ENCODE results near the gene ADAM22.
A peak's percentile ranks its signal among the peaks of the same experiment; 100 is the strongest.

The ADAM22 gene

DNA sequence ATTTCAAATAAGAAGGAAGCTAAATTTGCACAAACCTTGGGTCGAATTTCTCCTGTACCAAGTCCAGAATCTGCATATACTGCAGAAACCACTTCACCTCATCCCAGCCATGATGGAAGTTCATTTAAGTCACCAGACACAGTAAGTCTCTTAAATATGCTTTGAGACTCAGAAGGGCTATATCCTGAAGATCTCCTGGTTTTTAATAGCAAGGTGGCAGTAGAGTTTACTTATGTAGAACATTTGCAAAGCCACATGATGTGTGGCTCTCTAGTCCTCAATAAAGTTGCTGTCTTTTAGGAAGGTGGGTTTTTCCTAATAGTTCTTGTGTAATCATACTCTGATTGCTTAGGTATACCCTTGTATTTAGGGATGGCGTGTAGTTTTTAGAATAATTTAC lies 49.0 kb upstream of the ADAM22 start:
- Histone ChIP-seq H3K36me3 (ENCODE audit: control insufficient read depth in 2 of 2, insufficient read depth in 1 of 2, low read length in 2 of 2) (peaks cover 56 to 60% of the 10 kb centered on the region in 2 experiments), H3K4me3 (ENCODE audit: low read depth, low read length) (no peak overlapping the region), H3K27ac (ENCODE audit: extremely low read depth, low read depth, low read length) (0 out of 2 replicates have a peak overlapping the region, but pooled peaks have one; percentile 10), H3K9me3 (ENCODE audit: control insufficient read depth, insufficient read depth, low read depth, low read length) (no peaks in the 10 kb centered on the region), H3K4me1 (ENCODE audit: control insufficient read depth, insufficient read depth, low read length) (no peaks in the 10 kb centered on the region)
- POLR2A ChIA-PET: no interaction called here
- CTCF ChIA-PET: no interaction called here
- TF ChIP-seq, protein P1, sequence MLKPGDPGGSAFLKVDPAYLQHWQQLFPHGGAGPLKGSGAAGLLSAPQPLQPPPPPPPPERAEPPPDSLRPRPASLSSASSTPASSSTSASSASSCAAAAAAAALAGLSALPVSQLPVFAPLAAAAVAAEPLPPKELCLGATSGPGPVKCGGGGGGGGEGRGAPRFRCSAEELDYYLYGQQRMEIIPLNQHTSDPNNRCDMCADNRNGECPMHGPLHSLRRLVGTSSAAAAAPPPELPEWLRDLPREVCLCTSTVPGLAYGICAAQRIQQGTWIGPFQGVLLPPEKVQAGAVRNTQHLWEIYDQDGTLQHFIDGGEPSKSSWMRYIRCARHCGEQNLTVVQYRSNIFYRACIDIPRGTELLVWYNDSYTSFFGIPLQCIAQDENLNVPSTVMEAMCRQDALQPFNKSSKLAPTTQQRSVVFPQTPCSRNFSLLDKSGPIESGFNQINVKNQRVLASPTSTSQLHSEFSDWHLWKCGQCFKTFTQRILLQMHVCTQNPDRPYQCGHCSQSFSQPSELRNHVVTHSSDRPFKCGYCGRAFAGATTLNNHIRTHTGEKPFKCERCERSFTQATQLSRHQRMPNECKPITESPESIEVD (tag by site-specific recombination; IDR thresholded peaks at IDR 0.05): no peak
- TF ChIP-seq ZNF701 (tag by site-specific recombination; IDR thresholded peaks at IDR 0.05) (no peak), KLF7 (tag by site-specific recombination; IDR thresholded peaks at IDR 0.05; ENCODE audit: borderline replicate concordance) (no peak), ZNF239 (tag by site-specific recombination; IDR thresholded peaks at IDR 0.05) (no peak), ZNF266 (tag by site-specific recombination; IDR thresholded peaks at IDR 0.05; ENCODE audit: low read depth) (no peak), ZNF561 (tag by site-specific recombination; IDR thresholded peaks at IDR 0.05; ENCODE audit: borderline replicate concordance) (no peak), ZNF747 (tag by site-specific recombination; IDR thresholded peaks at IDR 0.05) (no peak), ZBTB21 (tag by site-specific recombination; IDR thresholded peaks at IDR 0.05) (no peak), TCF7L2 (IDR thresholded peaks at IDR 0.05; ENCODE audit: borderline replicate concordance, low read depth, low read length) (no peak), ZNF248 (tag by site-specific recombination; IDR thresholded peaks at IDR 0.05) (no peak), REPIN1 (tag by site-specific recombination; IDR thresholded peaks at IDR 0.05; ENCODE audit: low read depth) (no peak), OVOL3 (tag by site-specific recombination; IDR thresholded peaks at IDR 0.05) (no peak), ZNF23 (tag by site-specific recombination; IDR thresholded peaks at IDR 0.05; ENCODE audit: borderline replicate concordance) (no peak), ZNF529 (tag by site-specific recombination; IDR thresholded peaks at IDR 0.05; ENCODE audit: insufficient replicate concordance) (no peak)
- TF ChIP-seq, protein P2, sequence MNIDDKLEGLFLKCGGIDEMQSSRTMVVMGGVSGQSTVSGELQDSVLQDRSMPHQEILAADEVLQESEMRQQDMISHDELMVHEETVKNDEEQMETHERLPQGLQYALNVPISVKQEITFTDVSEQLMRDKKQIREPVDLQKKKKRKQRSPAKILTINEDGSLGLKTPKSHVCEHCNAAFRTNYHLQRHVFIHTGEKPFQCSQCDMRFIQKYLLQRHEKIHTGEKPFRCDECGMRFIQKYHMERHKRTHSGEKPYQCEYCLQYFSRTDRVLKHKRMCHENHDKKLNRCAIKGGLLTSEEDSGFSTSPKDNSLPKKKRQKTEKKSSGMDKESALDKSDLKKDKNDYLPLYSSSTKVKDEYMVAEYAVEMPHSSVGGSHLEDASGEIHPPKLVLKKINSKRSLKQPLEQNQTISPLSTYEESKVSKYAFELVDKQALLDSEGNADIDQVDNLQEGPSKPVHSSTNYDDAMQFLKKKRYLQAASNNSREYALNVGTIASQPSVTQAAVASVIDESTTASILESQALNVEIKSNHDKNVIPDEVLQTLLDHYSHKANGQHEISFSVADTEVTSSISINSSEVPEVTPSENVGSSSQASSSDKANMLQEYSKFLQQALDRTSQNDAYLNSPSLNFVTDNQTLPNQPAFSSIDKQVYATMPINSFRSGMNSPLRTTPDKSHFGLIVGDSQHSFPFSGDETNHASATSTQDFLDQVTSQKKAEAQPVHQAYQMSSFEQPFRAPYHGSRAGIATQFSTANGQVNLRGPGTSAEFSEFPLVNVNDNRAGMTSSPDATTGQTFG (tag by site-specific recombination; IDR thresholded peaks at IDR 0.05; ENCODE audit: borderline replicate concordance): no peak
- TF ChIP-seq, protein P3, sequence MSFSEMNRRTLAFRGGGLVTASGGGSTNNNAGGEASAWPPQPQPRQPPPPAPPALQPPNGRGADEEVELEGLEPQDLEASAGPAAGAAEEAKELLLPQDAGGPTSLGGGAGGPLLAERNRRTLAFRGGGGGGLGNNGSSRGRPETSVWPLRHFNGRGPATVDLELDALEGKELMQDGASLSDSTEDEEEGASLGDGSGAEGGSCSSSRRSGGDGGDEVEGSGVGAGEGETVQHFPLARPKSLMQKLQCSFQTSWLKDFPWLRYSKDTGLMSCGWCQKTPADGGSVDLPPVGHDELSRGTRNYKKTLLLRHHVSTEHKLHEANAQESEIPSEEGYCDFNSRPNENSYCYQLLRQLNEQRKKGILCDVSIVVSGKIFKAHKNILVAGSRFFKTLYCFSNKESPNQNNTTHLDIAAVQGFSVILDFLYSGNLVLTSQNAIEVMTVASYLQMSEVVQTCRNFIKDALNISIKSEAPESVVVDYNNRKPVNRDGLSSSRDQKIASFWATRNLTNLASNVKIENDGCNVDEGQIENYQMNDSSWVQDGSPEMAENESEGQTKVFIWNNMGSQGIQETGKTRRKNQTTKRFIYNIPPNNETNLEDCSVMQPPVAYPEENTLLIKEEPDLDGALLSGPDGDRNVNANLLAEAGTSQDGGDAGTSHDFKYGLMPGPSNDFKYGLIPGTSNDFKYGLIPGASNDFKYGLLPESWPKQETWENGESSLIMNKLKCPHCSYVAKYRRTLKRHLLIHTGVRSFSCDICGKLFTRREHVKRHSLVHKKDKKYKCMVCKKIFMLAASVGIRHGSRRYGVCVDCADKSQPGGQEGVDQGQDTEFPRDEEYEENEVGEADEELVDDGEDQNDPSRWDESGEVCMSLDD (tag by site-specific recombination; IDR thresholded peaks at IDR 0.05): no peak
- TF ChIP-seq, protein P4, sequence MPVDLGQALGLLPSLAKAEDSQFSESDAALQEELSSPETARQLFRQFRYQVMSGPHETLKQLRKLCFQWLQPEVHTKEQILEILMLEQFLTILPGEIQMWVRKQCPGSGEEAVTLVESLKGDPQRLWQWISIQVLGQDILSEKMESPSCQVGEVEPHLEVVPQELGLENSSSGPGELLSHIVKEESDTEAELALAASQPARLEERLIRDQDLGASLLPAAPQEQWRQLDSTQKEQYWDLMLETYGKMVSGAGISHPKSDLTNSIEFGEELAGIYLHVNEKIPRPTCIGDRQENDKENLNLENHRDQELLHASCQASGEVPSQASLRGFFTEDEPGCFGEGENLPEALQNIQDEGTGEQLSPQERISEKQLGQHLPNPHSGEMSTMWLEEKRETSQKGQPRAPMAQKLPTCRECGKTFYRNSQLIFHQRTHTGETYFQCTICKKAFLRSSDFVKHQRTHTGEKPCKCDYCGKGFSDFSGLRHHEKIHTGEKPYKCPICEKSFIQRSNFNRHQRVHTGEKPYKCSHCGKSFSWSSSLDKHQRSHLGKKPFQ (tag by site-specific recombination; IDR thresholded peaks at IDR 0.05): no peak

DNA sequence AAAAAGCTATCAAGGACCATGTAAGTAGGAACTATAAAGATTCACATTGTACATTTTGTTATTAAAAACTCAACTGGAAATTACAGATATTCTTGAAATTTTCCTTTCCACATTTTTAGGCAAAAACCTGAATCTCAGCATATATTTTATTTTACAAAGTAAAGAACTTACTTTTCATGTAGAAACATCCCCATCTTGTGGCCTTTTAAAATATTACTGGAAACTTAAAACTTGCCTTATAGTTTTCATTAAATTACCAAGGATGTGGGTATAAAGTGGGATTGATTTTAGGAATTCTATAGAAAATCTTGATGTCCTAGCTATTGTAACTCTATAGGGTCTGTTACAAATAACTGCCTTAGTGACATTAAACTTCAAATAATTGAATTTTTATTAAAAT lies 47.2 kb upstream of the ADAM22 start:
- TF ChIP-seq ZBTB1 (tag by site-specific recombination; IDR thresholded peaks at IDR 0.05): no peak
- peak; percentile 58 for TF ChIP-seq ZNF654 (tag by site-specific recombination; IDR thresholded peaks at IDR 0.05; ENCODE audit: low read depth)
- Histone ChIP-seq H3K4me1 (ENCODE audit: control insufficient read depth, insufficient read depth, low read length) (no peaks in the 10 kb centered on the region), H3K9me3 (ENCODE audit: control insufficient read depth, insufficient read depth, low read depth, low read length) (no peaks in the 10 kb centered on the region), H3K4me3 (ENCODE audit: low read depth, low read length) (no peak overlapping the region), H3K36me3 (ENCODE audit: control insufficient read depth in 2 of 2, insufficient read depth in 1 of 2, low read length in 2 of 2) (peaks cover 51 to 63% of the 10 kb centered on the region in 2 experiments), H3K27ac (ENCODE audit: extremely low read depth, low read depth, low read length) (no peak overlapping the region)
- CTCF ChIA-PET: interaction anchor here (0.6 to 3.4 kb wide), 16 partner anchors 15 to 1140 kb away, joined by 3 to 25 read pairs (median 3); no protein-coding TSS in a partner anchor
- POLR2A ChIA-PET: no interaction called here

Measured in HEK293 (cell line).